Thyroid gland (tissue), 4 donors: ENCODE data around the gene PRLR. TPM values are rescaled to one million over a fixed set of nuclear protein-coding genes. Genes with fewer than 3 reads are reported as not detected.

Experiments used
- DNase-seq, 2 donors: peaks; one replicate each; pipeline ENCODE4 v3.0.0-alpha.2; 2019
- H3K27ac ChIP-seq, 3 donors: fragments of 200-600 bp; sonication (generic); 1 replicate in 2 of 3; 2 replicates in 1 of 3; pipeline ENCODE4 v1.5.1; 2016 to 2019; ENCODE audit warnings: mild to moderate bottlenecking in 1 of 3, moderate library complexity in 1 of 3
- H3K27me3 ChIP-seq: fragments of 200-600 bp; sonication (generic); one replicate; pipeline ENCODE4 v1.5.1; 2019
- H3K36me3 ChIP-seq, 2 donors: fragments of 200-600 bp; sonication (generic); one replicate each; pipeline ENCODE4 v1.5.1; 2016 to 2019
- H3K4me1 ChIP-seq, 2 donors: fragments of 200-600 bp; sonication (generic); one replicate each; pipeline ENCODE4 v1.5.1; 2017 to 2019
- H3K4me3 ChIP-seq, 3 donors: fragments of 200-600 bp; sonication (generic); replicated peaks in 1 of 3; 1 replicate in 2 of 3; 2 replicates in 1 of 3; pipeline ENCODE4 v1.5.1; 2016; ENCODE audit warnings: mild to moderate bottlenecking in 1 of 3
- H3K9me3 ChIP-seq: fragments of 200-600 bp; sonication (generic); one replicate; pipeline ENCODE4 v1.5.1; 2017
- CTCF ChIP-seq, 6 experiments: fragments of 200-600 bp in 3 of 6; fragments of 450-650 bp in 3 of 6; sonication (generic) in 3 of 6; IDR thresholded peaks; one replicate each; pipeline ENCODE4 v1.5.1; 2016 to 2019; ENCODE audit warnings: antibody characterized with exemption in 6 of 6, mild to moderate bottlenecking in 2 of 6, inconsistent platforms in 1 of 6, moderate library complexity in 1 of 6
- POLR2A ChIP-seq, 2 donors: fragments of 450-650 bp; IDR thresholded peaks; one replicate each; pipeline ENCODE4 v1.6.1; 2017; ENCODE audit warnings: antibody characterized with exemption in 2 of 2, mild to moderate bottlenecking in 2 of 2, moderate library complexity in 1 of 2
- WGBS, 2 donors: methylation state at CpG; one replicate each; pipeline ENCODE4 v1.1.5; 2017; 5-methylcytosine and 5-hydroxymethylcytosine counted together
- intact Hi-C: fragments of 100-400 bp; cut with DNase I; formaldehyde crosslinking; loops from one replicate; pipeline ENCODE4 v1.15.1; 2023
- total RNA-seq, 4 donors: library from RNA; depleted of rRNA; stranded (reverse); fragments of >200 nt; gene quantifications; one replicate each; pipeline ENCODE4 v1.2.3, GENCODE V29; 2016

Gene PRLR
- total RNA-seq, 4 donors from 2014 or later = 0.20 to 1.7 (median 0.22) TPM; not detected in 1

DNA sequence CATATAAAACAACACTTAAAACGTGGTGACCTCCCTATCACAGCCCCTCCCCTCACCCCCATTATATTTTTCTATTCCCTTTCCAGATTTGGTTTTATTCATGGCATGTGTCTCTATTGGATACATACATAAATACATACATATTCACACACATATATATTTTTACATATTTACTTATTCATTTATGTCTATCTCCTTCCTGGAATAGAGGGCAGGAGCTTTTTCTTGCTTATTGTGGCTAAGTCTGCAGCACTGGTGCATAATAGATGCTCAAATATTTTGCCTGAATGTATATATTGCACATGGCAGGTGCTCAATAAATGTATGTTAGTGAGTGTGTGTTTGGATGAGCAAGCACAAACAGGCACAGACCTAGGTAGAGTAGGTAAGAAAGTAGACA is 185.0 kb downstream of the PRLR start:
- WGBS, 2 donors = 59 to 65% methylated on average over 1 of the region's 1 CpG

DNA sequence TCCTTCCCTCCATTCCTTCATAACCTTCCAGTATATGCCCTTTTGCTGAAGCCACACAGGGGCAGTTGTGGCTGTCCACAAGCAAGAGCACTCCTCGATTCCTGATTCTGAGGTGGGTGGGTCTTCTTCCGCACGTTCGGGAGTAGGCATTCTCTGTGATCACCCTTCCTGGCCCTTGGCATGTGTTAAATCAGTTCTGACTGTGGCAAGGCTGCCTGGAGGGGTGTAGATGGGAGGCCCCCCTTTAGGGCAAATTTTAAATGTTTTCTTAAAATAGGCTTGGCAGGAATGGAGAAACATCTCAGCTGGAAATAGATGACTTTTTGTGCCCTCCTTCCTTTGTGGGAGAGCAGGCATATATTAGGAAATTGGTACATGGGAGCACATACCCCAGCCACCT is 185.6 kb downstream of the PRLR start:
- H3K4me1 ChIP-seq = no peaks in the 10 kb centered on the region
- WGBS, 2 donors = 83 to 92% methylated on average over 4 of the region's 4 CpGs
- intact Hi-C loops = no loop called here
- no peak for TF ChIP-seq POLR2A (IDR thresholded peaks at IDR 0.05)
- TF ChIP-seq CTCF (IDR thresholded peaks at IDR 0.05) = no peak
- no peak for DNase-seq
- no peak overlapping the region for H3K4me3 ChIP-seq
- H3K27me3 ChIP-seq = no peaks in the 10 kb centered on the region
- no peaks in the 10 kb centered on the region for H3K36me3 ChIP-seq
- no peaks in the 10 kb centered on the region for H3K9me3 ChIP-seq
- no peak overlapping the region for H3K27ac ChIP-seq

More for the DNA sequence above, 185.0 kb downstream of the PRLR start:
- no peaks in the 10 kb centered on the region for H3K9me3 ChIP-seq
- no peaks in the 10 kb centered on the region for H3K36me3 ChIP-seq
- DNase-seq = no peak
- H3K27me3 ChIP-seq = no peaks in the 10 kb centered on the region
- no peak overlapping the region for H3K27ac ChIP-seq
- TF ChIP-seq POLR2A (IDR thresholded peaks at IDR 0.05) (no peak), CTCF (IDR thresholded peaks at IDR 0.05) (no peak)
- no peaks in the 10 kb centered on the region for H3K4me1 ChIP-seq
- intact Hi-C loops = no loop called here
- no peak overlapping the region for H3K4me3 ChIP-seq

DNA sequence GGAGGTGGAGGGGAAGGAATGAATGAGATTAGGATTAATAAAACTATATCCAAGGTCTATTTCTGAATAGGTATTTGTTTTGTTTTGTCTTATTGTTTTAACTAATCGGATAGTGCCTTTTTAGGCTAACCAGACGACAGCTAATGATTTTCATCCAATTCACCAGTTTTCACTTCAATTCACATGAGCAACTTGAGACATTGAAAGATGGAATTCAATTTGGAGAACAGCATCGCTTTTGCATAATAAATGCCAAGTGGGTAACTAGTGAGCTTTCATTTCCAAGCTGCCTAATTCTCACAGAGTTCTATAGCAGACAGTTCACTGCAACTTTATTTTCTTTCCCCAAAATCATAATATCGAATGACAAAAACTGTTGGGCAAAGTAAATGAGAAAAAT is 187.5 kb downstream of the PRLR start:
- Histone ChIP-seq H3K4me1 (no peaks in the 10 kb centered on the region), H3K36me3 (no peaks in the 10 kb centered on the region), H3K4me3 (no peak overlapping the region), H3K9me3 (no peaks in the 10 kb centered on the region), H3K27me3 (no peaks in the 10 kb centered on the region), H3K27ac (no peak overlapping the region)
- intact Hi-C loops = no loop called here
- 65 to 87% methylated on average over 4 of the region's 4 CpGs for WGBS, 2 donors
- DNase-seq = no peak
- TF ChIP-seq CTCF (IDR thresholded peaks at IDR 0.05) = no peak
- TF ChIP-seq POLR2A (IDR thresholded peaks at IDR 0.05) = no peak

DNA sequence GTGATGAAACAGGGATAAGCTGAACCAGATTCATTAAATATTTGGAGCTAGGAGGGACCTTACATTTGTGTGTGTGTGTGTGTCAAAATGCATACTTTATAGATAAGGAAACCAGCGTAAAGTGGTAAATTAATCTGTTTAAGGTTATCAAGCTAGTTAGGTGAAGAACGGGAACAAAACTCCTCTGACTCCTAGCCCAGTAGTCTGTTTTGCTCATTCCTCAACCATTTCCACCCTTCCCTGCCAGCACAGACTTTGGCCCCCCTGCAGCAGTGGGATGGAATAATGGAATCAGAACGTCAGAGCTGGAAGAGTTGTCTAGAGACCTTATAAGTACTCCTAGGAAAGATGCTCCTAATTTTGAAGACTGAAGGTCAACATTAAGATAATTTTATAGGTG is 189.0 kb downstream of the PRLR start:
- H3K36me3 ChIP-seq = no peaks in the 10 kb centered on the region
- H3K27ac ChIP-seq = no peak overlapping the region
- 67 to 79% methylated on average over 3 of the region's 3 CpGs for WGBS, 2 donors
- H3K9me3 ChIP-seq = no peaks in the 10 kb centered on the region
- intact Hi-C loops = no loop called here
- H3K27me3 ChIP-seq = no peaks in the 10 kb centered on the region
- TF ChIP-seq CTCF (IDR thresholded peaks at IDR 0.05) (no peak), POLR2A (IDR thresholded peaks at IDR 0.05) (no peak)
- H3K4me3 ChIP-seq = no peak overlapping the region
- no peaks in the 10 kb centered on the region for H3K4me1 ChIP-seq
- DNase-seq = no peak

DNA sequence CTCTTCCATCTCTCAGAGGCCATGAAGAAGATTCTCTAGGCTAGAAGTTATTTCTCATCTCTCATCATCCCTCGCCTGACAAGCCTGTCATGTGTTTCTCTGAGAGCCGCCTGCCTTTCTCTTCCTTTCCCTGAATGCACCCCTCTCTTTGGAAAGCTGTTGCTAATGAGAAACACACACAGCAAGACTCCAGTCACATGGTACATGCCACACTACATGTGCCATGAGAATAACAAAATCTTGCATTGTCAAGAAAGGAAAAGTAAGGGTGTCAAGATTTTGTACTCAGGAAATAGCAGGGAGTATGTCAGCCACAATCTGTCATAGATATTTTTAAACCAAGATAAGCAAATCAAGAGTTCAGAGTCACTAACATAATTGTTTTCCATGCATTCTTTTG is 191.4 kb downstream of the PRLR start:
- Histone ChIP-seq H3K27ac (no peak overlapping the region), H3K4me1 (no peaks in the 10 kb centered on the region), H3K36me3 (no peaks in the 10 kb centered on the region), H3K4me3 (no peak overlapping the region), H3K27me3 (no peaks in the 10 kb centered on the region), H3K9me3 (no peaks in the 10 kb centered on the region)
- WGBS, 2 donors = 81 to 85% methylated on average over 2 of the region's 2 CpGs
- no peak for DNase-seq
- no peak for TF ChIP-seq CTCF (IDR thresholded peaks at IDR 0.05)
- no peak for TF ChIP-seq POLR2A (IDR thresholded peaks at IDR 0.05)
- intact Hi-C loops = no loop called here
